ENCODE data around the gene ZACN. TPM values are rescaled to one million over a fixed set of nuclear protein-coding genes. Genes with fewer than 3 reads are reported as not detected.

The ZACN gene
- polyA plus RNA-seq, 2 of the 4 experiments (the other 2 are of a cell fraction): 0.12 to 0.30 TPM

GRCh38 chr17:76048711-76049110 lies 30.3 kb upstream of the ZACN start:
- Histone ChIP-seq H3K9me3 (no peaks in the 10 kb centered on the region), H3K4me1 (peaks cover 3% of the 10 kb centered on the region; the same call in 2 of the 3 replicates), H3K4me3 (no peak overlapping the region), H3K27ac (no peak overlapping the region), H3K4me2 (no peak overlapping the region)
- POLR2A ChIA-PET: no interaction called here
- 83% methylated on average over 9 of the region's 9 CpGs for WGBS (ENCODE audit: missing lambda C conversion rate)
- DNase-seq (ENCODE audit: low read depth in 1 of 2, low spot score in 1 of 2) (no peak), ATAC-seq (no peak), FAIRE-seq (no peak)
- CTCF ChIA-PET: interaction anchor here (1.0 to 23.8 kb wide), 4 partner anchors 35 to 231 kb away, joined by 4 to 357 read pairs (median 8); no protein-coding TSS in a partner anchor
- TF ChIP-seq CBX2 (IDR thresholded peaks at IDR 0.05; ENCODE audit: borderline replicate concordance, low read depth) (no peak), RCOR1 (IDR thresholded peaks at IDR 0.05; ENCODE audit: low read depth, low read length) (no peak), RFX5 (IDR thresholded peaks at IDR 0.05) (no peak)

- POLR2A ChIA-PET: no interaction called here
Observed at GRCh38 chr17:76049239-76049638, 29.7 kb upstream of the ZACN start.

GRCh38 chr17:76049836-76050537 lies 29.0 kb upstream of the ZACN start:
- ChIA-PET POLR2A (no interaction called here), CTCF (interaction anchor here (0.6 to 2.5 kb wide), 4 partner anchors 21 to 50 kb away, joined by 3 to 15 read pairs (median 7); no protein-coding TSS in a partner anchor)
- ATAC-seq (no peak), DNase-seq (ENCODE audit: low read depth in 1 of 2, low spot score in 1 of 2) (no peak), FAIRE-seq (no peak)
- Histone ChIP-seq H3K27ac (no peak overlapping the region), H3K4me1 (peaks cover 7% of the 10 kb centered on the region; the same call in 2 of the 3 replicates), H3K4me2 (no peak overlapping the region), H3K9me3 (no peaks in the 10 kb centered on the region), H3K4me3 (no peak overlapping the region)
- no peak for TF ChIP-seq HOXA7 (CRISPR knock-in tag; IDR thresholded peaks at IDR 0.05)
- TF ChIP-seq MAFK (IDR thresholded peaks at IDR 0.05; ENCODE audit: partially characterized antibody): no peak
- TF ChIP-seq PHF8 (IDR thresholded peaks at IDR 0.05; ENCODE audit: borderline replicate concordance, low read depth): no peak
- no peak for TF ChIP-seq PBX3 (IDR thresholded peaks at IDR 0.05)
- TF ChIP-seq POLR2A (IDR thresholded peaks at IDR 0.05; ENCODE audit: low read length): no peak
- no peak for TF ChIP-seq CTCF (IDR thresholded peaks at IDR 0.05)
- TF ChIP-seq FOSB (CRISPR knock-in tag; IDR thresholded peaks at IDR 0.05): no peak
- 93% methylated on average over 15 of the region's 15 CpGs for WGBS (ENCODE audit: missing lambda C conversion rate)

More at GRCh38 chr17:76049239-76049638, 29.7 kb upstream of the ZACN start:
- WGBS (ENCODE audit: missing lambda C conversion rate): 88% methylated on average over 3 of the region's 3 CpGs
- Histone ChIP-seq H3K4me2 (no peak overlapping the region), H3K9me3 (no peaks in the 10 kb centered on the region), H3K4me1 (peaks cover 7% of the 10 kb centered on the region; the same call in 2 of the 3 replicates), H3K4me3 (no peak overlapping the region), H3K27ac (no peak overlapping the region)
- TF ChIP-seq CHD4 (IDR thresholded peaks at IDR 0.05; ENCODE audit: borderline replicate concordance): no peak
- no peak for TF ChIP-seq CTCF (IDR thresholded peaks at IDR 0.05)
- no peak for TF ChIP-seq MYC (IDR thresholded peaks at IDR 0.05; ENCODE audit: borderline replicate concordance, low read length)
- TF ChIP-seq MAX (IDR thresholded peaks at IDR 0.05): no peak
- no peak for TF ChIP-seq JUNB (IDR thresholded peaks at IDR 0.05)
- no peak for TF ChIP-seq HOXB5 (CRISPR knock-in tag; IDR thresholded peaks at IDR 0.05)
- no peak for TF ChIP-seq RARB (CRISPR knock-in tag; IDR thresholded peaks at IDR 0.05)
- TF ChIP-seq ATOH8 (CRISPR knock-in tag; IDR thresholded peaks at IDR 0.05; ENCODE audit: low read depth): no peak
- TF ChIP-seq FOSL2 (IDR thresholded peaks at IDR 0.05): no peak
- TF ChIP-seq FOSL2 (CRISPR knock-in tag; IDR thresholded peaks at IDR 0.05): no peak
- no peak for TF ChIP-seq HOXA7 (CRISPR knock-in tag; IDR thresholded peaks at IDR 0.05)
- FAIRE-seq (no peak), DNase-seq (ENCODE audit: low read depth in 1 of 2, low spot score in 1 of 2) (no peak), ATAC-seq (no peak)
- CTCF ChIA-PET: interaction anchor here (0.7 to 2.5 kb wide), 4 partner anchors 35 to 106 kb away, joined by 3 to 15 read pairs (median 8); no protein-coding TSS in a partner anchor
